Karpas-422 (cell line): ENCODE data around the gene ALPP. TPM values are rescaled to one million over a fixed set of nuclear protein-coding genes. Genes with fewer than 3 reads are reported as not detected.
A peak's percentile ranks its signal among the peaks of the same experiment; 100 is the strongest.
"Not testable (repeated sequence)": the region's sequence is repeated elsewhere in the genome, so short reads cannot be mapped to it uniquely, and the experiment has no call there.

Experiments used
- DNase-seq: peaks from one replicate; pipeline ENCODE4 v3.0.0-alpha.2; 2015
- H2AFZ ChIP-seq: fragments of 200-600 bp; sonication (generic); 2 replicates; pipeline ENCODE4 v1.6.1; 2014; ENCODE audit warnings: antibody characterized with exemption, low read length, mixed read lengths
- H3K27ac ChIP-seq: fragments of 200-600 bp; sonication (generic); 2 replicates; pipeline ENCODE4 v1.5.1; 2014; ENCODE audit warnings: mild to moderate bottlenecking, low read length, moderate library complexity
- H3K27me3 ChIP-seq: fragments of 200-600 bp; sonication (generic); 2 replicates; pipeline ENCODE4 v1.6.1; 2014; ENCODE audit warnings: low read length, mixed read lengths
- H3K36me3 ChIP-seq: fragments of 200-600 bp; sonication (generic); 2 replicates; pipeline ENCODE4 v1.6.1; 2014; ENCODE audit warnings: low read length, mixed read lengths; ENCODE audit not compliant: insufficient read depth
- H3K4me1 ChIP-seq: fragments of 200-600 bp; sonication (generic); 2 replicates; pipeline ENCODE4 v1.6.1; 2014; ENCODE audit warnings: mild to moderate bottlenecking, low read length, mixed read lengths
- H3K4me2 ChIP-seq: fragments of 200-600 bp; sonication (generic); 2 replicates; pipeline ENCODE4 v1.6.1; 2014; ENCODE audit warnings: low read length, low read depth, mild to moderate bottlenecking; ENCODE audit not compliant: poor library complexity, severe bottlenecking
- H3K4me3 ChIP-seq: fragments of 200-600 bp; sonication (generic); 2 replicates; pipeline ENCODE4 v1.5.1; 2014; ENCODE audit warnings: mild to moderate bottlenecking, antibody characterized with exemption, low read length, mixed read lengths
- H3K79me2 ChIP-seq: fragments of 200-600 bp; sonication (generic); 2 replicates; pipeline ENCODE4 v1.6.1; 2014; ENCODE audit warnings: mild to moderate bottlenecking, low read length, mixed read lengths
- H3K9ac ChIP-seq: fragments of 200-600 bp; sonication (generic); 2 replicates; pipeline ENCODE4 v1.6.0; 2014; ENCODE audit warnings: low read length
- H3K9me2 ChIP-seq: fragments of 200-600 bp; sonication (generic), shearing (Covaris generic); replicated peaks from 2 replicates; pipeline ENCODE4 v1.6.0; 2014; ENCODE audit warnings: mild to moderate bottlenecking, low read length, moderate library complexity; ENCODE audit not compliant: insufficient read depth
- H3K9me3 ChIP-seq: fragments of 300-700, 200-600 bp; sonication (generic); 2 replicates; pipeline ENCODE4 v1.6.1; 2014; ENCODE audit warnings: low read length, mixed read lengths
- H4K20me1 ChIP-seq: fragments of 200-600 bp; sonication (generic); 2 replicates; pipeline ENCODE4 v1.6.1; 2014; ENCODE audit warnings: mild to moderate bottlenecking, antibody characterized with exemption, low read length, low read depth; ENCODE audit not compliant: insufficient read depth
- total RNA-seq: library from RNA; depleted of rRNA; stranded (reverse); fragments of >200 nt; shearing (Covaris generic); gene quantifications from 2 replicates; pipeline ENCODE4 v1.2.3, GENCODE V29; 2014; ENCODE audit warnings: low replicate concordance

Gene ALPP
- total RNA-seq, 1 experiment from 2014 or later = not detected

GRCh38 chr2:232365621-232366321 is 12.8 kb upstream of the ALPP start:
- Histone ChIP-seq H3K9me3 (no peaks in the 10 kb centered on the region), H3K36me3 (no peaks in the 10 kb centered on the region), H3K9me2 (no peaks in the 10 kb centered on the region), H3K27me3 (no peaks in the 10 kb centered on the region), H3K9ac (no peak overlapping the region), H3K79me2 (no peaks in the 10 kb centered on the region), H3K4me3 (no peak overlapping the region), H3K4me1 (peaks cover 7% of the 10 kb centered on the region), H4K20me1 (no peaks in the 10 kb centered on the region), H2AFZ (no peak overlapping the region), H3K27ac (no peak overlapping the region), H3K4me2 (no peak overlapping the region)
- peak; percentile 64 for DNase-seq

- H3K9me3 ChIP-seq, H3K27ac ChIP-seq, DNase-seq, H3K9me2 ChIP-seq, H3K4me2 ChIP-seq, H3K79me2 ChIP-seq, H3K9ac ChIP-seq, H3K4me3 ChIP-seq, H3K36me3 ChIP-seq, H4K20me1 ChIP-seq, H3K27me3 ChIP-seq, H3K4me1 ChIP-seq, H2AFZ ChIP-seq: not testable (repeated sequence)
Observed at GRCh38 chr2:232366461-232366860, 12.1 kb upstream of the ALPP start.

- no peaks in the 10 kb centered on the region for H4K20me1 ChIP-seq
- H3K9me3 ChIP-seq = no peaks in the 10 kb centered on the region
- H3K9me2 ChIP-seq = no peaks in the 10 kb centered on the region
- H3K79me2 ChIP-seq = no peaks in the 10 kb centered on the region
- H3K4me3 ChIP-seq = no peak overlapping the region
- H3K27ac ChIP-seq = no peak overlapping the region
- H3K36me3 ChIP-seq = no peaks in the 10 kb centered on the region
- DNase-seq = no peak
- peaks cover 7% of the 10 kb centered on the region for H3K4me1 ChIP-seq
- no peak overlapping the region for H3K9ac ChIP-seq
- no peak overlapping the region for H2AFZ ChIP-seq
- H3K27me3 ChIP-seq = no peaks in the 10 kb centered on the region
- no peak overlapping the region for H3K4me2 ChIP-seq
Observed at GRCh38 chr2:232367016-232367415, 11.5 kb upstream of the ALPP start.

GRCh38 chr2:232367591-232368233 is 10.8 kb upstream of the ALPP start:
- no peak overlapping the region for H2AFZ ChIP-seq
- H3K9me2 ChIP-seq = no peaks in the 10 kb centered on the region
- H3K9me3 ChIP-seq = no peaks in the 10 kb centered on the region
- H3K4me3 ChIP-seq = no peak overlapping the region
- no peaks in the 10 kb centered on the region for H3K27me3 ChIP-seq
- H3K4me2 ChIP-seq = no peak overlapping the region
- H3K4me1 ChIP-seq = peaks cover 7% of the 10 kb centered on the region
- no peak overlapping the region for H3K9ac ChIP-seq
- H3K27ac ChIP-seq = no peak overlapping the region
- H3K36me3 ChIP-seq = no peaks in the 10 kb centered on the region
- peak; percentile 60 for DNase-seq
- H4K20me1 ChIP-seq = no peaks in the 10 kb centered on the region
- H3K79me2 ChIP-seq = no peaks in the 10 kb centered on the region

- Histone ChIP-seq H3K79me2 (no peaks in the 10 kb centered on the region), H3K4me1 (peaks cover 6% of the 10 kb centered on the region), H3K36me3 (no peaks in the 10 kb centered on the region)
Observed at GRCh38 chr2:232368311-232368731, 10.2 kb upstream of the ALPP start.

GRCh38 chr2:232369126-232369951 is 9.2 kb upstream of the ALPP start:
- Histone ChIP-seq H3K4me2 (no peak overlapping the region), H4K20me1 (no peaks in the 10 kb centered on the region), H2AFZ (no peak overlapping the region), H3K4me1 (no peaks in the 10 kb centered on the region), H3K9me3 (no peaks in the 10 kb centered on the region), H3K9me2 (no peaks in the 10 kb centered on the region), H3K27ac (no peak overlapping the region), H3K4me3 (no peak overlapping the region), H3K79me2 (no peaks in the 10 kb centered on the region), H3K27me3 (no peaks in the 10 kb centered on the region), H3K36me3 (no peaks in the 10 kb centered on the region), H3K9ac (no peak overlapping the region)
- DNase-seq = no peak

More at GRCh38 chr2:232368311-232368731, 10.2 kb upstream of the ALPP start:
- Histone ChIP-seq H3K9ac (no peak overlapping the region), H3K4me2 (no peak overlapping the region), H2AFZ (no peak overlapping the region), H3K9me3 (no peaks in the 10 kb centered on the region), H3K9me2 (no peaks in the 10 kb centered on the region), H3K27ac (no peak overlapping the region), H3K4me3 (no peak overlapping the region), H4K20me1 (no peaks in the 10 kb centered on the region), H3K27me3 (no peaks in the 10 kb centered on the region)
- no peak for DNase-seq

- not testable (repeated sequence) for H3K9ac ChIP-seq, DNase-seq, H3K79me2 ChIP-seq
Observed at GRCh38 chr2:232370007-232370406, 8.5 kb upstream of the ALPP start.

More at GRCh38 chr2:232370007-232370406, 8.5 kb upstream of the ALPP start:
- not testable (repeated sequence) for H3K9me2 ChIP-seq, H3K4me2 ChIP-seq, H3K27me3 ChIP-seq, H3K9me3 ChIP-seq, H2AFZ ChIP-seq, H4K20me1 ChIP-seq, H3K4me3 ChIP-seq, H3K4me1 ChIP-seq, H3K27ac ChIP-seq, H3K36me3 ChIP-seq
